HepG2 (cell line): ENCODE results near the gene APC2. TPM values are rescaled to one million over a fixed set of nuclear protein-coding genes. Genes with fewer than 3 reads are reported as not detected.
A peak's percentile ranks its signal among the peaks of the same experiment; 100 is the strongest.

Experiments used
- ASH2L ChIP-seq: fragments of 300-600, 200-600 bp; sonication (generic); IDR thresholded peaks from 2 replicates; pipeline ENCODE4 v1.7.0; 2017; ENCODE audit warnings: low read depth, mild to moderate bottlenecking, moderate library complexity, mixed read lengths, low read length; ENCODE audit not compliant: insufficient read length
- CREB1 ChIP-seq, 2 experiments: fragments of 450-650 bp in 1 of 2; IDR thresholded peaks; 2 replicates each; pipeline ENCODE4 v1.6.1; 2016 to 2017; ENCODE audit warnings: control low read depth in 1 of 2, mild to moderate bottlenecking in 1 of 2, missing compliant biosample characterization in 1 of 2, missing genetic modification characterization in 1 of 2
- EED ChIP-seq: sonication (generic); formaldehyde crosslinking; IDR thresholded peaks from 2 replicates; pipeline ENCODE4 v1.5.0; 2020; ENCODE audit warnings: mild to moderate bottlenecking, missing genetic modification reagents
- GPN1 ChIP-seq: sonication (generic); formaldehyde crosslinking; IDR thresholded peaks from 2 replicates; pipeline ENCODE4 v1.5.1; 2020; ENCODE audit warnings: missing genetic modification reagents, borderline replicate concordance
- GTF2F1 ChIP-seq: fragments of 150-350 bp; IDR thresholded peaks from 2 replicates; pipeline ENCODE4 v1.6.1; 2014; ENCODE audit warnings: low read length
- MTA1 ChIP-seq: sonication (generic); formaldehyde crosslinking; IDR thresholded peaks from 2 replicates; pipeline ENCODE4 v1.4.0; 2020; ENCODE audit warnings: missing genetic modification reagents, mild to moderate bottlenecking, borderline replicate concordance
- PAX8 ChIP-seq: sonication (generic); formaldehyde crosslinking; IDR thresholded peaks from 2 replicates; pipeline ENCODE4 v1.8.0; 2022; ENCODE audit warnings: mild to moderate bottlenecking, missing genetic modification reagents, borderline replicate concordance
- RAD51 ChIP-seq: fragments of 450-650 bp; IDR thresholded peaks from 2 replicates; pipeline ENCODE4 v1.6.1; 2016; ENCODE audit warnings: borderline replicate concordance
- SATB2 ChIP-seq: sonication (generic); formaldehyde crosslinking; IDR thresholded peaks from 2 replicates; pipeline ENCODE4 v1.5.0; 2020; ENCODE audit warnings: missing genetic modification reagents
- SNAPC2 ChIP-seq: sonication (generic); formaldehyde crosslinking; IDR thresholded peaks from 2 replicates; pipeline ENCODE4 v1.8.1; 2022; ENCODE audit warnings: mild to moderate bottlenecking, missing genetic modification reagents
- ZFP62 ChIP-seq: sonication (generic); formaldehyde crosslinking; IDR thresholded peaks from 2 replicates; pipeline ENCODE4 v1.4.0; 2020; ENCODE audit warnings: missing genetic modification reagents
- ZNF234 ChIP-seq: sonication (generic); formaldehyde crosslinking; conservative IDR thresholded peaks from 2 replicates; pipeline ENCODE4 v1.5.1; 2020; ENCODE audit warnings: mild to moderate bottlenecking, missing genetic modification reagents
- ZNF33A ChIP-seq: sonication (generic); formaldehyde crosslinking; IDR thresholded peaks from 2 replicates; pipeline ENCODE4 v1.5.1; 2020; ENCODE audit warnings: missing genetic modification reagents, mild to moderate bottlenecking, moderate library complexity, borderline replicate concordance
- ZNF547 ChIP-seq: sonication (generic); formaldehyde crosslinking; IDR thresholded peaks from 2 replicates; pipeline ENCODE4 v1.5.1; 2020; ENCODE audit warnings: mild to moderate bottlenecking, missing genetic modification reagents
- polyA plus RNA-seq, 8 experiments: library from polyadenylated mRNA; depleted of rRNA in 3 of 8; stranded (reverse) in 7 of 8; unstranded in 1 of 8; fragments of >200 nt; fragmentation: Illumina TruSeq in 4 of 8; extraction: Trizol in 4 of 8; gene quantifications; 2 replicates each; pipeline versions ENCODE4 v1.2.1 to v1.2.3, GENCODE V29; 2011 to 2016; ENCODE audit warnings: low read depth in 4 of 8, missing spikeins in 1 of 8, mixed read lengths in 1 of 8; ENCODE audit not compliant: insufficient read depth in 1 of 8
- total RNA-seq, 5 experiments: library from RNA; depleted of rRNA; stranded (reverse); fragments of >200 nt; fragmentation: Illumina TruSeq; extraction: Trizol; gene quantifications; 2 replicates each; pipeline ENCODE4 v1.2.3, GENCODE V29; 2016; ENCODE audit warnings: low read depth in 1 of 5
- TF ChIP-seq, protein P1 (sequence below): sonication (generic); formaldehyde crosslinking; conservative IDR thresholded peaks from 2 replicates; pipeline ENCODE4 v1.8.0; 2022; ENCODE audit warnings: missing genetic modification reagents
- TF ChIP-seq, protein P2 (sequence below): sonication (generic); formaldehyde crosslinking; IDR thresholded peaks from 2 replicates; pipeline ENCODE4 v1.4.0; 2020; ENCODE audit warnings: missing genetic modification reagents
- TF ChIP-seq, protein P3 (sequence below): sonication (generic); formaldehyde crosslinking; IDR thresholded peaks from 2 replicates; pipeline ENCODE4 v1.5.0; 2020; ENCODE audit warnings: missing genetic modification reagents
- TF ChIP-seq, protein P4 (sequence below), 2 experiments: sonication (generic) in 1 of 2; formaldehyde crosslinking in 1 of 2; IDR thresholded peaks; 2 replicates each; pipeline versions ENCODE4 v1.5.1 to v1.6.1; 2011 to 2020; ENCODE audit warnings: borderline replicate concordance in 1 of 2, low read depth in 1 of 2, low read length in 1 of 2, mild to moderate bottlenecking in 1 of 2, missing genetic modification reagents in 1 of 2, moderate library complexity in 1 of 2
- TF ChIP-seq, protein P5 (sequence below): sonication (generic); formaldehyde crosslinking; conservative IDR thresholded peaks from 2 replicates; pipeline ENCODE4 v1.5.0; 2020; ENCODE audit warnings: missing genetic modification reagents

APC2 gene
- total and polyA plus RNA-seq, 2 of the 13 experiments (the other 11 are each of a cell fraction or from before 2014, with no cell fraction given), result 0.08 to 0.22 TPM

DNA sequence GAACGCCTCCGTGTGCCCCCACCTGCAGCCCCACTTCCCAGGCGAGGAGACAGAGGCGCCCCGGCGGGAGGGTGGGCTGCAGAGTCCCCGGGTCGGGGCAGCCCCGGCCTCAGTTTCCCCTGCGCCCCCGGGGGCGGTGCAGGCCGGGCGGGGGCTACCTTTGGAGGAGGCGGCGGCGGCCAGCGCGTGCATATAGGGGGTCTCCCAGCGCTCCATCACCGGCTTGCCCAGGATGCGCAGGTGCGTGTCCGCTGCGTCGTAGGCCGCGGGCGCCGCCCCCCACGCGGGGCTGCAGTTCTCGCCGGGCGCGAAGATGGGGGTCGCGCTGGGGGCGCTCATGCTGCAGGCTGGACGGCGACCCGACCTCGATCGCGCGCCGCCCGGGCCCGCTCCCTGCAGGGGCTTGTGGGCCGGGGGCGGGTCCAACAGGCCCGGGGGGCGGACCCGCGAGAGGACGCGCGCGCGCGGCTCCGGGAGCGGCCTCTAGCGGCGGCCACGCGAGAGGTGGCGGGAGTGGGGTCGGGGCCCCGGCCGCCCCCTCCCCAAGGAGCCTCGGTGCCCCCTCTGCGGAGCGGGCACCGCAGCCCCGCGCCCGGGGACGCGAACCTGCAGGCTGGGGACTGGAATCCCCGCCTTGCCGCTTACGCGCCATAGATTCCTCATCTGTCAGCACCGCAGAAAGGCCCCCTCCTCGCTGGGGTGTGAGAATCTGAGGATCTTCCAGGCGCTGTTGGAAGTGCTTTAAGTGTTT, 48.6 kb upstream of the APC2 start, which contains the start of gene GAMT (continued):
- TF ChIP-seq MTA1 (CRISPR knock-in tag) (peak; percentile 22; the same call in 1 of the 2 replicates), RAD51 (no peak), CREB1 (IDR thresholded peaks at IDR 0.05) (no peak), CREB1 (CRISPR knock-in tag; IDR thresholded peaks at IDR 0.05) (no peak), ZNF234 (CRISPR knock-in tag) (0 out of 2 replicates have a peak, but pooled peaks have one; percentile 31), PAX8 (no peak), ZNF33A (CRISPR knock-in tag) (no peak), SNAPC2 (CRISPR knock-in tag) (no peak), ZNF547 (CRISPR knock-in tag) (0 out of 2 replicates have a peak, but pooled peaks have one; percentile 49), GTF2F1 (no peak), EED (CRISPR knock-in tag) (no peak), SATB2 (CRISPR knock-in tag) (no peak), GPN1 (CRISPR knock-in tag) (no peak), ZFP62 (no peak), ASH2L (peak; percentile 24)
- TF ChIP-seq, protein P1, sequence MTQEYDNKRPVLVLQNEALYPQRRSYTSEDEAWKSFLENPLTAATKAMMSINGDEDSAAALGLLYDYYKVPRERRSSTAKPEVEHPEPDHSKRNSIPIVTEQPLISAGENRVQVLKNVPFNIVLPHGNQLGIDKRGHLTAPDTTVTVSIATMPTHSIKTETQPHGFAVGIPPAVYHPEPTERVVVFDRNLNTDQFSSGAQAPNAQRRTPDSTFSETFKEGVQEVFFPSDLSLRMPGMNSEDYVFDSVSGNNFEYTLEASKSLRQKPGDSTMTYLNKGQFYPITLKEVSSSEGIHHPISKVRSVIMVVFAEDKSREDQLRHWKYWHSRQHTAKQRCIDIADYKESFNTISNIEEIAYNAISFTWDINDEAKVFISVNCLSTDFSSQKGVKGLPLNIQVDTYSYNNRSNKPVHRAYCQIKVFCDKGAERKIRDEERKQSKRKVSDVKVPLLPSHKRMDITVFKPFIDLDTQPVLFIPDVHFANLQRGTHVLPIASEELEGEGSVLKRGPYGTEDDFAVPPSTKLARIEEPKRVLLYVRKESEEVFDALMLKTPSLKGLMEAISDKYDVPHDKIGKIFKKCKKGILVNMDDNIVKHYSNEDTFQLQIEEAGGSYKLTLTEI (CRISPR knock-in tag), result no peak
- TF ChIP-seq, protein P2, sequence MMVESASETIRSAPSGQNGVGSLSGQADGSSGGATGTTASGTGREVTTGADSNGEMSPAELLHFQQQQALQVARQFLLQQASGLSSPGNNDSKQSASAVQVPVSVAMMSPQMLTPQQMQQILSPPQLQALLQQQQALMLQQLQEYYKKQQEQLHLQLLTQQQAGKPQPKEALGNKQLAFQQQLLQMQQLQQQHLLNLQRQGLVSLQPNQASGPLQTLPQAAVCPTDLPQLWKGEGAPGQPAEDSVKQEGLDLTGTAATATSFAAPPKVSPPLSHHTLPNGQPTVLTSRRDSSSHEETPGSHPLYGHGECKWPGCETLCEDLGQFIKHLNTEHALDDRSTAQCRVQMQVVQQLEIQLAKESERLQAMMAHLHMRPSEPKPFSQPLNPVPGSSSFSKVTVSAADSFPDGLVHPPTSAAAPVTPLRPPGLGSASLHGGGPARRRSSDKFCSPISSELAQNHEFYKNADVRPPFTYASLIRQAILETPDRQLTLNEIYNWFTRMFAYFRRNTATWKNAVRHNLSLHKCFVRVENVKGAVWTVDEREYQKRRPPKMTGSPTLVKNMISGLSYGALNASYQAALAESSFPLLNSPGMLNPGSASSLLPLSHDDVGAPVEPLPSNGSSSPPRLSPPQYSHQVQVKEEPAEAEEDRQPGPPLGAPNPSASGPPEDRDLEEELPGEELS (CRISPR knock-in tag), result no peak
- TF ChIP-seq, protein P3, sequence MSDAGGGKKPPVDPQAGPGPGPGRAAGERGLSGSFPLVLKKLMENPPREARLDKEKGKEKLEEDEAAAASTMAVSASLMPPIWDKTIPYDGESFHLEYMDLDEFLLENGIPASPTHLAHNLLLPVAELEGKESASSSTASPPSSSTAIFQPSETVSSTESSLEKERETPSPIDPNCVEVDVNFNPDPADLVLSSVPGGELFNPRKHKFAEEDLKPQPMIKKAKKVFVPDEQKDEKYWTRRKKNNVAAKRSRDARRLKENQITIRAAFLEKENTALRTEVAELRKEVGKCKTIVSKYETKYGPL, result no peak
- TF ChIP-seq, protein P4, sequence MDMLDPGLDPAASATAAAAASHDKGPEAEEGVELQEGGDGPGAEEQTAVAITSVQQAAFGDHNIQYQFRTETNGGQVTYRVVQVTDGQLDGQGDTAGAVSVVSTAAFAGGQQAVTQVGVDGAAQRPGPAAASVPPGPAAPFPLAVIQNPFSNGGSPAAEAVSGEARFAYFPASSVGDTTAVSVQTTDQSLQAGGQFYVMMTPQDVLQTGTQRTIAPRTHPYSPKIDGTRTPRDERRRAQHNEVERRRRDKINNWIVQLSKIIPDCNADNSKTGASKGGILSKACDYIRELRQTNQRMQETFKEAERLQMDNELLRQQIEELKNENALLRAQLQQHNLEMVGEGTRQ (IDR thresholded peaks at IDR 0.05; ENCODE audit: low read depth, low read length), result no peak
- TF ChIP-seq, protein P4 (CRISPR knock-in tag; IDR thresholded peaks at IDR 0.05; ENCODE audit: borderline replicate concordance), result no peak
- TF ChIP-seq, protein P5, sequence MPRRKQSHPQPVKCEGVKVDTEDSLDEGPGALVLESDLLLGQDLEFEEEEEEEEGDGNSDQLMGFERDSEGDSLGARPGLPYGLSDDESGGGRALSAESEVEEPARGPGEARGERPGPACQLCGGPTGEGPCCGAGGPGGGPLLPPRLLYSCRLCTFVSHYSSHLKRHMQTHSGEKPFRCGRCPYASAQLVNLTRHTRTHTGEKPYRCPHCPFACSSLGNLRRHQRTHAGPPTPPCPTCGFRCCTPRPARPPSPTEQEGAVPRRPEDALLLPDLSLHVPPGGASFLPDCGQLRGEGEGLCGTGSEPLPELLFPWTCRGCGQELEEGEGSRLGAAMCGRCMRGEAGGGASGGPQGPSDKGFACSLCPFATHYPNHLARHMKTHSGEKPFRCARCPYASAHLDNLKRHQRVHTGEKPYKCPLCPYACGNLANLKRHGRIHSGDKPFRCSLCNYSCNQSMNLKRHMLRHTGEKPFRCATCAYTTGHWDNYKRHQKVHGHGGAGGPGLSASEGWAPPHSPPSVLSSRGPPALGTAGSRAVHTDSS (CRISPR knock-in tag), result no peak
